Skeletal muscle satellite cell (primary cell): ENCODE measurements around the gene ATAD3A.
A peak's percentile ranks its signal among the peaks of the same experiment; 100 is the strongest.
"Not testable (repeated sequence)": the region's sequence is repeated elsewhere in the genome, so short reads cannot be mapped to it uniquely, and the experiment has no call there.

ENCODE experiments used
- H3K27me3 ChIP-seq: 2 replicates; pipeline ENCODE4 v1.7.0; 2013; ENCODE audit warnings: low read length; ENCODE audit not compliant: control insufficient read depth, insufficient read depth
- H3K36me3 ChIP-seq: 2 replicates; pipeline ENCODE4 v1.7.0; 2013; ENCODE audit warnings: mild to moderate bottlenecking, control low read depth, low read length; ENCODE audit not compliant: insufficient read depth
- H3K4me1 ChIP-seq: 2 replicates; pipeline ENCODE4 v1.7.0; 2013; ENCODE audit warnings: low read length; ENCODE audit not compliant: control insufficient read depth, insufficient read depth
- H3K4me2 ChIP-seq: 2 replicates; pipeline ENCODE4 v1.7.0; 2013; ENCODE audit warnings: mild to moderate bottlenecking, low read length
- H3K4me3 ChIP-seq: 2 replicates; pipeline ENCODE4 v1.7.0; 2013; ENCODE audit warnings: low read length
- H3K9ac ChIP-seq: 2 replicates; pipeline ENCODE4 v1.7.0; 2013; ENCODE audit warnings: mild to moderate bottlenecking, low read depth, low read length, moderate library complexity
- H3K9me3 ChIP-seq: replicated peaks from 2 replicates; pipeline ENCODE4 v1.7.0; 2013; ENCODE audit warnings: mild to moderate bottlenecking, control low read depth, low read length

The ATAD3A gene

GRCh38 chr1:1552263-1552639 lies 40.3 kb downstream of the ATAD3A start:
- H3K27me3 ChIP-seq: no peaks in the 10 kb centered on the region
- peaks cover 12% of the 10 kb centered on the region for H3K4me1 ChIP-seq
- H3K9ac ChIP-seq: no peak overlapping the region
- H3K36me3 ChIP-seq: peaks cover 12% of the 10 kb centered on the region
- no peak overlapping the region for H3K4me2 ChIP-seq
- no peaks in the 10 kb centered on the region for H3K9me3 ChIP-seq
- no peak overlapping the region for H3K4me3 ChIP-seq

GRCh38 chr1:1553821-1554494 lies 42.0 kb downstream of the ATAD3A start:
- peaks cover 8% of the 10 kb centered on the region for H3K36me3 ChIP-seq
- no peaks in the 10 kb centered on the region for H3K9me3 ChIP-seq
- peaks cover 12% of the 10 kb centered on the region for H3K4me1 ChIP-seq
- H3K27me3 ChIP-seq: no peaks in the 10 kb centered on the region
- no peak overlapping the region for H3K4me3 ChIP-seq
- no peak overlapping the region for H3K4me2 ChIP-seq
- H3K9ac ChIP-seq: no peak overlapping the region

- Histone ChIP-seq H3K4me1 (peaks cover 12% of the 10 kb centered on the region), H3K4me3 (no peak overlapping the region), H3K36me3 (peaks cover 8% of the 10 kb centered on the region), H3K4me2 (peak overlapping the region; percentile 10), H3K9ac (no peak overlapping the region), H3K9me3 (no peaks in the 10 kb centered on the region), H3K27me3 (no peaks in the 10 kb centered on the region)
Measured at GRCh38 chr1:1554550-1554925, 42.6 kb downstream of the ATAD3A start.

- Histone ChIP-seq H3K4me3 (no peak overlapping the region), H3K4me1 (peaks cover 12% of the 10 kb centered on the region), H3K27me3 (no peaks in the 10 kb centered on the region), H3K36me3 (peaks cover 13% of the 10 kb centered on the region), H3K9me3 (no peaks in the 10 kb centered on the region), H3K4me2 (peak overlapping the region; percentile 10), H3K9ac (no peak overlapping the region)
Measured at GRCh38 chr1:1554926-1555915, 43.3 kb downstream of the ATAD3A start.

- Histone ChIP-seq H3K4me1 (peaks cover 12% of the 10 kb centered on the region), H3K36me3 (peaks cover 18% of the 10 kb centered on the region), H3K9ac (no peak overlapping the region), H3K4me2 (no peak overlapping the region), H3K4me3 (no peak overlapping the region), H3K27me3 (no peaks in the 10 kb centered on the region), H3K9me3 (no peaks in the 10 kb centered on the region)
Measured at GRCh38 chr1:1556505-1556904, 44.5 kb downstream of the ATAD3A start.

GRCh38 chr1:1556961-1557360 lies 45.0 kb downstream of the ATAD3A start:
- not testable (repeated sequence) for H3K4me2 ChIP-seq, H3K4me3 ChIP-seq, H3K27me3 ChIP-seq, H3K9ac ChIP-seq, H3K9me3 ChIP-seq
- Histone ChIP-seq H3K4me1 (peaks cover 12% of the 10 kb centered on the region), H3K36me3 (peaks cover 23% of the 10 kb centered on the region)

GRCh38 chr1:1557688-1558087 lies 45.7 kb downstream of the ATAD3A start:
- Histone ChIP-seq H3K4me1 (peaks cover 12% of the 10 kb centered on the region), H3K36me3 (peaks cover 30% of the 10 kb centered on the region)
- H3K27me3 ChIP-seq, H3K9me3 ChIP-seq, H3K4me2 ChIP-seq, H3K4me3 ChIP-seq, H3K9ac ChIP-seq: not testable (repeated sequence)

- Histone ChIP-seq H3K9me3 (no peaks in the 10 kb centered on the region), H3K4me3 (no peak overlapping the region), H3K4me1 (peaks cover 12% of the 10 kb centered on the region), H3K27me3 (no peaks in the 10 kb centered on the region), H3K4me2 (no peak overlapping the region), H3K9ac (no peak overlapping the region), H3K36me3 (peaks cover 36% of the 10 kb centered on the region)
Measured at GRCh38 chr1:1558591-1558990, 46.6 kb downstream of the ATAD3A start.

- Histone ChIP-seq H3K27me3 (no peaks in the 10 kb centered on the region), H3K4me2 (no peak overlapping the region), H3K9me3 (no peaks in the 10 kb centered on the region), H3K4me1 (peaks cover 12% of the 10 kb centered on the region), H3K9ac (no peak overlapping the region), H3K36me3 (peaks cover 41% of the 10 kb centered on the region), H3K4me3 (no peak overlapping the region)
Measured at GRCh38 chr1:1559066-1559465, 47.1 kb downstream of the ATAD3A start.

GRCh38 chr1:1560178-1560577 lies 48.2 kb downstream of the ATAD3A start:
- H3K4me3 ChIP-seq: no peak overlapping the region
- H3K27me3 ChIP-seq: no peaks in the 10 kb centered on the region
- no peak overlapping the region for H3K9ac ChIP-seq
- H3K9me3 ChIP-seq: no peaks in the 10 kb centered on the region
- H3K4me2 ChIP-seq: no peak overlapping the region
- H3K4me1 ChIP-seq: peaks cover 2% of the 10 kb centered on the region
- peaks cover 48% of the 10 kb centered on the region for H3K36me3 ChIP-seq

- Histone ChIP-seq H3K27me3 (no peaks in the 10 kb centered on the region), H3K9me3 (no peaks in the 10 kb centered on the region), H3K4me3 (no peak overlapping the region), H3K9ac (no peak overlapping the region), H3K4me2 (no peak overlapping the region), H3K36me3 (peaks cover 57% of the 10 kb centered on the region), H3K4me1 (peaks cover 3% of the 10 kb centered on the region)
Measured at GRCh38 chr1:1561801-1562470, 50.0 kb downstream of the ATAD3A start.
